HL-60 (cell line): ENCODE data around the gene FTSJ1.
A peak's percentile ranks its signal among the peaks of the same experiment; 100 is the strongest.

Source experiments
- DNase-seq, 2 experiments: peaks; one replicate each; pipeline ENCODE4 v3.0.0-alpha.2; 2010 to 2020; ENCODE audit warnings: low read depth in 1 of 2, low spot score in 1 of 2
- H3K27ac ChIP-seq: fragments of 250-450 bp; sonication (Bioruptor Pico); replicated peaks from 2 replicates; pipeline ENCODE4 v1.5.1; 2020; ENCODE audit warnings: mild to moderate bottlenecking, moderate library complexity
- H3K27me3 ChIP-seq: fragments of 250-450 bp; sonication (Bioruptor Pico); 2 replicates; pipeline ENCODE4 v1.5.1; 2021; ENCODE audit warnings: mild to moderate bottlenecking, moderate library complexity; ENCODE audit not compliant: insufficient read depth, poor library complexity, severe bottlenecking
- H3K4me3 ChIP-seq: replicated peaks from 2 replicates; pipeline ENCODE4 v1.5.1; 2011; ENCODE audit warnings: mild to moderate bottlenecking, control low read depth, low read length; ENCODE audit not compliant: insufficient read depth
- CTCF ChIP-seq: IDR thresholded peaks from one replicate; pipeline ENCODE4 v1.5.1; 2011; ENCODE audit warnings: low read length, control low read depth, inconsistent platforms; ENCODE audit not compliant: insufficient read depth
- GABPA ChIP-seq: IDR thresholded peaks from 2 replicates; pipeline ENCODE4 v1.6.1; 2012; ENCODE audit warnings: low read depth
- POLR2AphosphoS5 ChIP-seq: IDR thresholded peaks from 2 replicates; pipeline ENCODE4 v1.6.1; 2012; ENCODE audit warnings: low read depth
- SPI1 ChIP-seq: IDR thresholded peaks from 2 replicates; pipeline ENCODE4 v1.6.1; 2012; ENCODE audit warnings: low read depth, mild to moderate bottlenecking, borderline replicate concordance
- TF ChIP-seq, protein P1 (sequence below): IDR thresholded peaks from 2 replicates; pipeline ENCODE4 v1.6.1; 2012; ENCODE audit warnings: low read depth; ENCODE audit not compliant: insufficient replicate concordance

Gene FTSJ1

DNA sequence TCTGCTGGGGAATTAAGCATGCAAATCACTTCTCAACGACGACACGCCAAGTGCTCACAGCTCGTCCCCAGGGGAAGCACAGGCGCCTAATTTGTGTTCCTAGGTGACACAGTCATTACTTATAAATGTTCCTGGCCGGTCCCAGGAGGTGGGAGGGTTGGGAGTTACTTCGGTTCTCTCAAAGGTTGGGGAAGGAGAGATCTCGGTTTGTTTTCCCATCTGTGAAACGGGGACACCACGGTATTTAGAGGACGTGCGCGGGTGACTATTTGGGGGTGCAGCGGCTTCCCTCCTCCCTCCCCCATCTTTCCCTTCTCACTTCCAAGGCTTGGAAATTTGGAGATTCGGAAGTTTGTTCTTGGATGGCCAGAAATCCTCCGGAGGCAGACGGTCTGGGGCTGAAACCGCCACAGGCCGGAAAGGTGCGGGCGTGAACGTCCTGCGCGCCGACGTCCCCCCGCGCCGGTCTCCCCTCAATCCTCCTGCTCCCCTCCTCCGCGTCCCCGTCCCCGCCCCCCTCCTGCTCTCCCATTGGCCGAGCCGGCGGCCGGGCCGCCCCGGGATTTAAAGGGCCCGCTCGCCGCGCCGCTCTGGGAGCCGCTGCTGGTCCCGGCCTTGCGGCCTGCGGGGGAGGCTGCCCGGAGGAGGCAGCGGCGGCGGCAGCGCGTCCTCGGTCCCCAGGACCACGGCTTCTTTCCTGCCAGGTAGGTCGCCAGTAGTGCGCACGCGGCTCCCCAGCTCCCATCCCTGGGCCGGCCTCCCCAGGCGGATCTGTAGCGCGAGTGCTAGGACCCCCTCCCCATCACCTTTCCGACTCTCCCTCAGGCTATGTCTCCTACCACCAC lies 32.6 kb downstream of the FTSJ1 start, which contains the start of gene PORCN:
Gene PORCN, plus strand, starts transcription at position 593 of the 845 bp plus-strand sequence. CDS start 829 bp downstream, outside the sequence.
- H3K27me3 ChIP-seq, result no peaks in the 10 kb centered on the region
- H3K4me3 ChIP-seq, result peak within 1 kb of the TSS; percentile 65
- TF ChIP-seq, protein P1, sequence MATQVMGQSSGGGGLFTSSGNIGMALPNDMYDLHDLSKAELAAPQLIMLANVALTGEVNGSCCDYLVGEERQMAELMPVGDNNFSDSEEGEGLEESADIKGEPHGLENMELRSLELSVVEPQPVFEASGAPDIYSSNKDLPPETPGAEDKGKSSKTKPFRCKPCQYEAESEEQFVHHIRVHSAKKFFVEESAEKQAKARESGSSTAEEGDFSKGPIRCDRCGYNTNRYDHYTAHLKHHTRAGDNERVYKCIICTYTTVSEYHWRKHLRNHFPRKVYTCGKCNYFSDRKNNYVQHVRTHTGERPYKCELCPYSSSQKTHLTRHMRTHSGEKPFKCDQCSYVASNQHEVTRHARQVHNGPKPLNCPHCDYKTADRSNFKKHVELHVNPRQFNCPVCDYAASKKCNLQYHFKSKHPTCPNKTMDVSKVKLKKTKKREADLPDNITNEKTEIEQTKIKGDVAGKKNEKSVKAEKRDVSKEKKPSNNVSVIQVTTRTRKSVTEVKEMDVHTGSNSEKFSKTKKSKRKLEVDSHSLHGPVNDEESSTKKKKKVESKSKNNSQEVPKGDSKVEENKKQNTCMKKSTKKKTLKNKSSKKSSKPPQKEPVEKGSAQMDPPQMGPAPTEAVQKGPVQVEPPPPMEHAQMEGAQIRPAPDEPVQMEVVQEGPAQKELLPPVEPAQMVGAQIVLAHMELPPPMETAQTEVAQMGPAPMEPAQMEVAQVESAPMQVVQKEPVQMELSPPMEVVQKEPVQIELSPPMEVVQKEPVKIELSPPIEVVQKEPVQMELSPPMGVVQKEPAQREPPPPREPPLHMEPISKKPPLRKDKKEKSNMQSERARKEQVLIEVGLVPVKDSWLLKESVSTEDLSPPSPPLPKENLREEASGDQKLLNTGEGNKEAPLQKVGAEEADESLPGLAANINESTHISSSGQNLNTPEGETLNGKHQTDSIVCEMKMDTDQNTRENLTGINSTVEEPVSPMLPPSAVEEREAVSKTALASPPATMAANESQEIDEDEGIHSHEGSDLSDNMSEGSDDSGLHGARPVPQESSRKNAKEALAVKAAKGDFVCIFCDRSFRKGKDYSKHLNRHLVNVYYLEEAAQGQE, result no peak
- no peak for TF ChIP-seq SPI1
- TF ChIP-seq POLR2AphosphoS5, result peak; percentile 35; the same call in 1 of the 2 replicates
- TF ChIP-seq CTCF, result no peak
- TF ChIP-seq GABPA, result no peak
- peak within 1 kb of the TSS; percentile 27; the same call in 1 of the 2 replicates for H3K27ac ChIP-seq
- DNase-seq, result peak in 1 of 2 experiments; percentile 72

- DNase-seq, result no peak
- no peak overlapping the region for H3K27ac ChIP-seq
- H3K27me3 ChIP-seq, result no peaks in the 10 kb centered on the region
- TF ChIP-seq SPI1, result no peak
- peak overlapping the region; percentile 65 for H3K4me3 ChIP-seq
Measured at GRCh38 chrX:48509245-48509590, 33.2 kb downstream of the FTSJ1 start.

DNA sequence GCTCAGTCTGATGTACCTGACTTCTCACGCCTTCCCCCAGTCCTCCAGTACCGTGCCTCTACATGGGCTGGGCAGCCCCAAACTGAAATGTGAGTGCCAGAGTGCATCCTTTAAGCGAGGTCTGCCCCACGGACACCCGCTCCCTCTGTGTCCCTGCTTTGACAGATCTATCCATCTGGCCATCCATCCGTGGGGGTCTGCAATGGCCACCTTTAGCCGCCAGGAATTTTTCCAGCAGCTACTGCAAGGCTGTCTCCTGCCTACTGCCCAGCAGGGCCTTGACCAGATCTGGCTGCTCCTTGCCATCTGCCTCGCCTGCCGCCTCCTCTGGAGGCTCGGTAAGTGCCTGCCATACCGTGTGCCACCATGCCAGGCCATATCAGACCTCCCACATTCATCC lies 33.6 kb downstream of the FTSJ1 start:
- TF ChIP-seq POLR2AphosphoS5 (no peak), GABPA (no peak), SPI1 (no peak), CTCF (no peak)
- TF ChIP-seq, protein P1, result no peak
- DNase-seq, result no peak
- Histone ChIP-seq H3K4me3 (no peak overlapping the region), H3K27ac (no peak overlapping the region), H3K27me3 (no peaks in the 10 kb centered on the region)

DNA sequence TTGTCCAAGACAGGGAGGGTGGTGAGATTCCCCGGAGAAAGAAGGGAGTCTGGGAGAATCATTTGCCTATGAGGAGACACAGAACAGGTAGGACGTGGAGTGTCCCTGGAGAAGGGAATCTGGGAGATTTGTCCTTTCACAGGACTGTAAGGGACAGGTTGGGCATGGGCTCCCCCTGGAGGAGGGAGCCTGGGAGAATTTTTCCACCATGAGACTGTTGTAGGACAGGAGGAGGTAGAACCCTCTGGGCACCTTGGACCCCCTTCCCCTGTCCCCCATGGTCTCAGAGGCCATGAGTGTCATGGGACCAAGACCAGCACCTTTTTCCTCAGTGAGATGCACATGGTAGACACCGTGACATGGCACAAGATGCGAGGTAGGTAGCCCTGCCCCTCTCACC lies 35.6 kb downstream of the FTSJ1 start:
- DNase-seq, result no peak

More for the DNA sequence above, 35.6 kb downstream of the FTSJ1 start:
- no peaks in the 10 kb centered on the region for H3K27me3 ChIP-seq
- TF ChIP-seq GABPA, result no peak
- TF ChIP-seq SPI1, result no peak
- TF ChIP-seq, protein P1, result no peak
- H3K27ac ChIP-seq, result no peak overlapping the region
- H3K4me3 ChIP-seq, result no peak overlapping the region
